DMS114 treated with DMSO at 0.1 percent for 48 hours (cell line): Measurements from ENCODE around the gene VPS29.

Source experiments
- DNase-seq: peaks from one replicate; lab custom pipeline; 2025; ENCODE audit not compliant: unreplicated experiment; lab: John Stamatoyannopoulos, UW

VPS29 gene

DNA sequence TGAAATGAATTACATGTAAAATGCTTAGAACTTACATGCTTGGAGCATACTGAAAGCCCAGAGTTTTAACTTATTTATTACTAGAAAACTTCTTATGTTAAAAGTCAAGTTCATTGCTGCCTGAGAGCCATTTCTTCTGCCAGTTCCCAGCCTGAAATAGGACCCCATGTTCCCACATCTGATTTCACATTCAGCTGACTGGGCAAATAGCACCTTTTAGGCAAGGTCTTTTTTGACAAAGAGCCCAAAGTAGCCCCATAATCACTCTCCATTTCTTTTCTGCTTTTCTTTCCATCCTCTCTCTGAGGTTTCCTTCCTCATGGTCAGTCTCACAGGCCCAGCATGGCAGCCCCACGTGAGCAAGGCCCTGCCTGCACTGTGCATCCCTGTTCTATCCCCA is 50.6 kb downstream of the VPS29 start:
- no peak for DNase-seq

GRCh38 chr12:110449799-110450497 is 52.0 kb downstream of the VPS29 start, which contains the start of gene ARPC3:
Gene ARPC3 (minus strand): TSS chr12:110450337. CDS start chr12:110450260, 77 bp downstream.
- peak; percentile 91 for DNase-seq

GRCh38 chr12:110444455-110444854 is 57.5 kb downstream of the VPS29 start:
- no peak for DNase-seq
